ENCODE measurements around the gene FGD6.

FGD6 gene

DNA sequence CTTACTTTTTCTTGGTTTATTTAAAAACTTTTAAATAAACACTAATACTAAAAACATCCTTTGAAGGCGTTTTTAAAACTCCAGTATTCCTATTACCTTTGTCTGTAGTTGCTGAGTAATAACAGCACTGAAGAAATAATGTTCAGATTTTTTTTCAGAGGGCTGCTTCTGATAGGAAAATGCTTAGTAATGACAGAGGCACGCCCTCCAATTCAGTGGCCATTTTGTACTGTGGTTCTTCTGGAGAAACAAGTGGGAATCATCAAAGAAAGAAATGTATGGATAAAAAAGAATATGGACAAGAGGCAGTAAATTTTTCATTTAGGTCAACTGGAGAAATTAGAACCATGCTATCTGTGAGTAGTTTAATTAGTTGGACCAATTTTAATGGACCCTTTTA, 13.9 kb upstream of the FGD6 start:
- no peak for DNase-seq

- DNase-seq = no peak
Observed at GRCh38 chr12:95230313-95230712, 13.0 kb upstream of the FGD6 start.

GRCh38 chr12:95229636-95230035, 12.4 kb upstream of the FGD6 start:
- no peak for DNase-seq

- no peak for DNase-seq
Observed at GRCh38 chr12:95228617-95229016, 11.3 kb upstream of the FGD6 start.

- no peak for DNase-seq
Observed at GRCh38 chr12:95227818-95228356, 10.6 kb upstream of the FGD6 start.

DNA sequence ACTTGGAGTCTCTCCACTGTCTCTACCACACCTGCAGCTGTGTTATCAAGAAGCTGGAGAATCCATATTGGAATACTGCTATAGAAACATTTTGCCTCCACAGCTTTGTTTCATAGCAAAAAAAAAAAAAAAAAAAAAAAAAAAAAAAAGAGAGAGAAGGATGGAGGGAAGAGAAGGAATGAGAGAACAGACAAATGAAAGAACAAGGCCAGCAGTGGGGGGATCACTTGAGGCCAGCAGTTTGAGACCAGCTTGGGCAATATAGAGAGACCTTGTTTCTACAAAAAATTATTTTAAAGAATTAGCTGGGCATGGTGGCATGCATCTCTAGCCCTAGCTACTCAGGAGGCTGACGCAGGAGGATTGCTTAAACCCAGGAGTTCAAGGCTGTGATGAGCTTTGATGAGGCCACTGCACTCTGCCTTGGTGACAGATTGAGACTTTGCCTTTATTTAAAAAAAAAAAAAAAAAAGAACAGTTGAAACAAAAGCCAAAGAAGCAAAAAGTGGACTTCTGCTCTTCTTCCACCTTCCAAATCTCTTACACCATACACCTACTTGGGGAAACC, 8.5 kb upstream of the FGD6 start:
- no peak for DNase-seq

DNA sequence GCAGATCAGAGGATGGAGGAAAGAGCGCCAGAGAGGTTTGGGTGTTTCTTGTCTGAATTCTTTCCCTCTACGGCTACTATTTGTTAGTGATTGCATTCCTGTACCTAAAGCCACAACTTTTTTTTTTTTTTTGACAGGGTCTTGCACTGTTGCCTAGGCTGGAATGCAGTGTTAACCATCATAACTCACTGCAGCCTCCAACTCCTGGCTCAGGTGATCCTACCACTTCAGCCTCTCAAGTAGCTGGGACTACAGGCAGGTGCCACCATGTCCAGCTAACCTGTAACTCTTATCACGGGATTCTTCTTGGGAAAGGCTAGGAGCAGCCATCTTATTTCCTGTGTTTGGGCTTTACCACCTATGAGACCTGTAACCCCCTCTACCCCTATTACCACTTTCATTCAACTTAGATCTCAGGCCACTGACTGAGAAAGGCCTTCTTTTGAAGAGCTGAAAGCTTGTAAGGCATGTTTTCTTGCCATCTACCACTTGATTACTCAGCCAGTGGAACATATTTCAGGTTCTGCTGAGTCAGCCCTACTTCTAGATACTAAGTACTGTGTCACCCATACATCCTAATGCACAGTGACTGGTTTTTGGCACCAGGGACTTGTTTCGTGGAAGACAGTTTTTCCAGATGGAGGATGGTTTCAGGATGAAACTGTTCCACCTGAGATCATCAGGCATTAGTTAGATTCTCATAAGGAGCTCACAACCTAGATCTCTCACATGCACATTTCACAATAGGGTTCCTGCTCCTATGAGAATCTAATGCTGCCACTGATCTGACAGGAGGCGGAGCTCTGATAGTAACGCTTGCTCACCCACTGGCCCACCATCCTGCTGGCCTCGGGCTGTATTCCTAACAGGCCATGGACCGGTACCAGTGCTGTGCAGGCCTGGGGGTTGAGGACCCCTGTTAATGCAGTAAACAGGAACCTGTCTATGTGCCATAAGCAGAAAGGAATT, 7.2 kb upstream of the FGD6 start:
- no peak for DNase-seq

GRCh38 chr12:95220726-95221125, 3.5 kb upstream of the FGD6 start:
- DNase-seq = no peak

DNA sequence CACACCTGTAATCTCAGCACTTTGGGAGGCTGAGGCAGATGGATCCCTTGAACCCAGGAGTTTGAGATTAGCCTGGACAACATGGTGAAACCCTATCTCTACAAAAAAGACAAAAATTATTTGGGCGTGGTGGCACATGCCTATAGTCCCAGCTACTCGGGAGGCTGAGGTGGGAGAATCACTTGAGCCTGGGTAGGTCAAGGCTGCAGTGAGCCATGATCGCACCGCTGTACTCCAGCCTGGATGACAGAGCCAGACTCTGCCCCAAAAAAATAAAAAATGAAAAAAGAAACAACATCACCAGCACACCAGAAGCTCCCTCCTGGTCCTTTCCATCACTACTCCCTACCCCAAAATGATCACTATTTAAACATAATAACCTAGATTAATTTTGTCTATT, 2.9 kb upstream of the FGD6 start:
- no peak for DNase-seq

- DNase-seq = peak in 5 of 6 experiments; percentile 27 to 73 (median 39)
Observed at GRCh38 chr12:95218150-95219133, 1.2 kb upstream of the FGD6 start.

- peak in 2 of 6 experiments; percentile 26 to 54 for DNase-seq
Observed at GRCh38 chr12:95216711-95217376, 423 bp downstream of the FGD6 start.

DNA sequence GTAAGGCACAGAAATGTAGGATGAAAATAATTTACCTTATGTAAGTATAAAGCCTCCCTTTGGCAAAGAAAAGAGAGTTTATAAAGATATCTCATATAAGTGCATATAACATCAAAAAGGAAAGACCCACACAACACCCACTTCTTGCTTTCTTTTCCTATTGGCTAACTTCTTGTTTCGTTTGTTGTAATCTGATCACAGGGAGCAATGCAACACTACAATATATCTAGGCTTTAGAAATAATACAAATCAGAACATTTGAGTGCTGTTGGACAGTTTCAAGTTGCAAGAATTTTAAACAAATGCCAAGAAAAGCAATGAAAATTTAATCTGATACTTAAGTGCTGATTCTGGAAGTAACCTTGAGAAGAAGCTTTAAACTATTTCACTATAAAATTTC, 1.3 kb downstream of the FGD6 start:
- no peak for DNase-seq

DNA sequence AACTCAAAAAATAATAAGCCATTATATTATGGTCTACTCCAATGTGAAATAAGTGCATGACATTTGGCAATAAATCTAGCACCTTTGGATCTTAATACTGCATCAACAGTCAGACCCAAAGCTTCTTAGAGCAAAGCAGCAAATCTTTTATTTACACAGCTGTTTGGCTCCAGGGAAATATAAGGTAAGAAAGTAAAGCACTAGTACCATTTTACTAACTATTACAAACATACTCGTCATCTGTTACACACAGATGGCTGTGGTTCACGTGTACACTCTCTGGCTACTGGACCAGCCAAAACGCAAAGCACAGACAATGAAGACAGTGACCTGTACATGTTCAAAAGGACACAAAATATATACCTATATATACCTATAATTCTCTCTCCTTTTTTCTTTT, 2.8 kb downstream of the FGD6 start:
- DNase-seq = no peak

- no peak for DNase-seq
Observed at GRCh38 chr12:95213928-95214327, 3.3 kb downstream of the FGD6 start.

GRCh38 chr12:95213119-95213518, 4.1 kb downstream of the FGD6 start:
- DNase-seq = no peak

DNA sequence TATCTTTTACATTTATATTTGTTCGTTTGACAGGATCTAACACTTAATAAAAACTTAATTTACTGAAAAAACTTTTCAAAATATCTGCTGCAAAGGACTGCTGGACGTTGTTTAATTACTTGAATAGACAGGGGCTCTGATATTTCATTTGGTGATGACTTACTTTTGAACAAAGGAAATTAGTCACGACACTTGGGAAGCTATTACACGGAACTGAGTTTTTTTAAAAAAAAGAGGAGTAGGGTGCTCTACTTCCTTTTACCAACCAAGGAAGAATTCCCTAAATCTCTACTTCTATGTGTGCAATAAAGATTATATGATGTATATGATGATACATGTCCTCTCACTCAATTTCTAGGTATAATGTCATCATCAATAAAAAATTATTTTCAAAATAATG, 4.7 kb downstream of the FGD6 start:
- DNase-seq = no peak

DNA sequence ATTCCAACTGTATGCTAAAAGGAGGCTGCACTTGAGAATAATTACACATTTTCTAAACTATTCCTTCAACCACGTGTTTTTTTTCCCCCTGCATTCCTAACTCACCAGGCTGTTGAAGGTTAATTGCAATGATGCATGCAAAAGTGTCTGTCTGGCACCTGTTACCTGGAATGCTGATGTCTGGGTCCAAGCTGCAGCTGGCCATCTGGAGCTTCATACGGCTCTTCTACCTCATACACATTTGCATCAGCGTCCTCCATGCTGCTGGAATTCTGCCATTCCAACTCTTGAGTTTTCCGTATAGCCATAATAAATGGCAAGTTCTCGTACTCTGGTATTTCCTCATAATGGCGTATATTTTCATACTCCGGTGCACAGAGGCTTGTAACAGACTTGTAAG, 8.6 kb downstream of the FGD6 start:
- no peak for DNase-seq

GRCh38 chr12:95207407-95207806, 9.9 kb downstream of the FGD6 start:
- DNase-seq = no peak

DNA sequence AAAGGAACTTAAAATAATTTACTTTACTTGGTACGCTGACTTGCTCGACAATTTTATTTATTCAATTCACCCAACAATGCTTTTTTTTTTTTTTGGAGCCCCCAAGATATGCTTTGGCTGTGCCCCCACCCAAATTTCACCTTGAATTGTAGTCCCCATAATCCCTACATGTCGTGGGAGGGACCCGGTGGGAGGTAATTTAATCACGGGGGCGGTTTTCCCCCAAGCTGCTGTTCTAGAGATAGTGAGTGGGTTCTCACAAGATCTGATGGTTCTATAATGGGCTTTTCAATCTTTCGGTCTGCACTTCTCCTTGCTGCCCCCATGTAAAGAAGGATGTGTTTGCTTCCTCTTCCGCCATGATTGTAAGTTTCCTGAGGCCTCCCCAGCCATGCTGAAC, 10.4 kb downstream of the FGD6 start:
- no peak for DNase-seq

- DNase-seq = no peak
Observed at GRCh38 chr12:95205685-95206084, 11.6 kb downstream of the FGD6 start.

DNA sequence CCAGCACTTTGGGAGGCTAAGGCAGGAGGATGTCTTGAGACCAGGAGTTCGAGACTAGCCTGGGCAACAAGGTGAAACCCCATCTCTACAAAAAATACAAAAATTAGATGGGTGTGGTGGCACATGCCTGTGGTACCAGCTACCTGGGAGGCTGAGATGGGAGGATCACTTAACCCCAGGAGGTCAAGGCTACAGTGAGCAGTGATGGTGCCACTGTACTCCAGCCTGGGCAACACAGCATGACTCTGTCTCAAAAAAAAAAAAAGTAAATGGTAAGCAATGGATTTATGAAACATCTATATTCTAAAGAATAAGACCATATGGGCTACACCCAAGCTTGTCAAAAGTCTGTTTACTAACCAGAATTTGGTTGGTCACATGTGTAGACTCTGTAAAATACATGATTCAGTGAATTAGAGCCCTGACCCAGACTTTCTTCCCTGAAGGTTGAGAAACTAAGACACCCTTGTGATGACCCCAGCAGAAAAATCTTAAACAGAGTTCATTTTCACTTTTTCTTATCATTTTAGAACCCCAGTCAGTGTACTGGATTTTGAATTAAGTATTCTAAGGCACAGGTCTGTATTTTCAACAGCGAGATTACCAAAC, 12.1 kb downstream of the FGD6 start:
- no peak for DNase-seq
